GM23248 (cell line): ENCODE data around the gene RASA2. TPM values are rescaled to one million over a fixed set of nuclear protein-coding genes. Genes with fewer than 3 reads are reported as not detected.

ENCODE experiments used
- DNase-seq: peaks from one replicate; pipeline ENCODE4 v3.0.0-alpha.2; 2015
- H2AFZ ChIP-seq: fragments of 200-600 bp; sonication (generic); 2 replicates; pipeline ENCODE4 v1.6.1; 2016; ENCODE audit warnings: antibody characterized with exemption
- H3F3A ChIP-seq: fragments of 200-600 bp; sonication (generic); 2 replicates; pipeline ENCODE4 v1.6.1; 2016; ENCODE audit warnings: mild to moderate bottlenecking, antibody characterized with exemption, mixed run types; ENCODE audit not compliant: insufficient read depth
- H3K27ac ChIP-seq: fragments of 200-600 bp; sonication (generic); 2 replicates; pipeline ENCODE4 v1.5.1; 2016; ENCODE audit warnings: mild to moderate bottlenecking
- H3K27me3 ChIP-seq: fragments of 200-600 bp; sonication (generic); replicated peaks from 2 replicates; pipeline ENCODE4 v1.6.1; 2016; ENCODE audit warnings: mild to moderate bottlenecking; ENCODE audit not compliant: insufficient read depth
- H3K36me3 ChIP-seq: fragments of 200-600 bp; sonication (generic); 2 replicates; pipeline ENCODE4 v1.6.1; 2016; ENCODE audit warnings: low read depth, mild to moderate bottlenecking
- H3K4me1 ChIP-seq: fragments of 200-600 bp; sonication (generic); 2 replicates; pipeline ENCODE4 v1.6.1; 2016; ENCODE audit warnings: mild to moderate bottlenecking; ENCODE audit not compliant: insufficient read depth
- H3K4me2 ChIP-seq: fragments of 200-600 bp; sonication (generic); one replicate; pipeline ENCODE4 v1.6.1; 2016; ENCODE audit warnings: mild to moderate bottlenecking; ENCODE audit not compliant: unreplicated experiment
- H3K4me3 ChIP-seq: fragments of 200-600 bp; sonication (generic); 2 replicates; pipeline ENCODE4 v1.5.1; 2016; ENCODE audit warnings: mild to moderate bottlenecking
- H3K79me2 ChIP-seq: fragments of 200-600 bp; sonication (generic); 2 replicates; pipeline ENCODE4 v1.6.1; 2016; ENCODE audit warnings: mild to moderate bottlenecking; ENCODE audit not compliant: insufficient read depth
- H3K9ac ChIP-seq: fragments of 200-600 bp; sonication (generic); 2 replicates; pipeline ENCODE4 v1.6.1; 2016; ENCODE audit warnings: mild to moderate bottlenecking
- H3K9me2 ChIP-seq: fragments of 200-600 bp; sonication (generic); 2 replicates; pipeline ENCODE4 v1.6.1; 2016; ENCODE audit warnings: mixed run types, mild to moderate bottlenecking, moderate library complexity; ENCODE audit not compliant: insufficient read depth
- H3K9me3 ChIP-seq: fragments of 200-600 bp; sonication (generic); one replicate; pipeline ENCODE4 v1.6.1; 2017; ENCODE audit warnings: low read depth
- H4K20me1 ChIP-seq: fragments of 200-600 bp; sonication (generic); 2 replicates; pipeline ENCODE4 v1.6.0; 2016; ENCODE audit not compliant: insufficient read depth
- EZH2 ChIP-seq: fragments of 200-600 bp; sonication (generic); IDR thresholded peaks from 2 replicates; pipeline ENCODE4 v1.6.1; 2018; ENCODE audit warnings: antibody characterized with exemption, mild to moderate bottlenecking; ENCODE audit not compliant: insufficient read depth, poor library complexity, severe bottlenecking
- EZH2phosphoT487 ChIP-seq: fragments of 200-600 bp; sonication (generic); IDR thresholded peaks from 2 replicates; pipeline ENCODE4 v1.6.1; 2018; ENCODE audit warnings: antibody characterized with exemption, moderate library complexity, mild to moderate bottlenecking, low read depth; ENCODE audit not compliant: insufficient read depth
- WGBS, 2 experiments: methylation state at CpG; one replicate each; pipeline ENCODE4 v1.1.6; 2015 to 2017; ENCODE audit warnings: low lambda C conversion rate in 2 of 2, low coverage in 1 of 2; ENCODE audit errors: missing lambda C conversion rate in 2 of 2; 5-methylcytosine and 5-hydroxymethylcytosine counted together
- in situ Hi-C: fragments of 300-500 bp; cut with MboI; formaldehyde crosslinking; loops from 2 replicates; pipeline ENCODE4 v1.15.0; 2020
- polyA plus RNA-seq: library from polyadenylated mRNA; unstranded; fragments of >200 nt; fragmentation: Nextera tagmentation; extraction: Ambion mirVana; gene quantifications from 2 replicates; pipeline ENCODE4 v1.2.1, GENCODE V29; 2016
- total RNA-seq: library from RNA; depleted of rRNA; stranded (reverse); fragments of >200 nt; shearing (Covaris generic); gene quantifications from 2 replicates; pipeline ENCODE4 v1.2.3, GENCODE V29; 2014

Gene RASA2
- total and polyA plus RNA-seq, 2 experiments from 2014 or later = 16.9 to 18.8 TPM

DNA sequence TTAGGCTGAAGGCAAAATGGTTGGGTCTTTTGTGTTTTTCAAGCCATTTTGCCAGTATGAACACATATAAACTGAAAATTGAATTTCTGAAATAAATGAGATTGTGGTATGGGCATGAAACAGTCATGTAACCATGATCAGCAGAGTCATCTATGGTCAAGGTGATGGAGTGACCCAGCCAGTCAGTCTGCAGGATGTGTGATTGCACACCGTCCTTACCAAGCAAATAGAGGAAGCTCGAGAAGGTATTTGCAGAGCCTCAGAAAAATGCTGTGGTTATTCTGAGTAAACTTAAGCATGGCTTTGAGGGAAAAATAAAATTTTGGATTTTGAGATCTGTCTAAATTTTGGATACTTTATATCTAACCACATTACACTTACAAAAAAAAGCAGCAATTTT is 155.4 kb downstream of the RASA2 start:
- Histone ChIP-seq H3K4me1 (peaks cover 6% of the 10 kb centered on the region), H3K27ac (no peak overlapping the region), H3K4me2 (no peak overlapping the region), H3K9me3 (no peaks in the 10 kb centered on the region), H3K27me3 (no peaks in the 10 kb centered on the region), H2AFZ (no peak overlapping the region), H4K20me1 (no peaks in the 10 kb centered on the region), H3K36me3 (no peaks in the 10 kb centered on the region), H3K79me2 (no peaks in the 10 kb centered on the region), H3F3A (no peaks in the 10 kb centered on the region), H3K4me3 (no peak overlapping the region), H3K9me2 (no peaks in the 10 kb centered on the region), H3K9ac (no peak overlapping the region)
- in situ Hi-C loops = no loop called here
- no peak for DNase-seq
- 70 to 80% methylated on average over 2 of the region's 2 CpGs for WGBS, 2 experiments
- TF ChIP-seq EZH2phosphoT487 (no peak), EZH2 (no peak)

DNA sequence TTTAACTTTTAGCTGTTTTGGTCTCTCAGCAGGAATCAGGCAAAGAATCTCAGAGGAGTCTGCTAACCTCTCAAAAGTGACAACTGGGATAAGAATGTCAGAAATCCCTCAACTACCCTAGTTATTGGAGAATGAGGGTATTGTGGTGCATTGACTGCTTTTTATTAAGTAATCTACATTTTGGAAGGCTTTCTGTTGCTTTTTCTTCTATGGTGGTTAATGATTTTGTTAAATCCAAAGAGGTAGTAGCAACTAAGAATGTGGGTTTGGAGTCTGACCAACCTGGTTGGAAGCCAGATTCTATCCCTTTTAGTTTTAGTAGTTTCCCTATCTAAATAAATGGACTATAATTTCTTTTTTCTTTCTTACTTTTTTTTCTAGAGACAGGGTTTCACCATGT is 156.6 kb downstream of the RASA2 start:
- Histone ChIP-seq H3K4me3 (no peak overlapping the region), H3F3A (no peaks in the 10 kb centered on the region), H3K27ac (no peak overlapping the region), H3K9me3 (no peaks in the 10 kb centered on the region), H3K4me2 (no peak overlapping the region), H3K4me1 (peaks cover 6% of the 10 kb centered on the region), H3K36me3 (no peaks in the 10 kb centered on the region), H4K20me1 (no peaks in the 10 kb centered on the region), H3K27me3 (no peaks in the 10 kb centered on the region), H3K79me2 (no peaks in the 10 kb centered on the region), H3K9me2 (no peaks in the 10 kb centered on the region), H3K9ac (no peak overlapping the region), H2AFZ (no peak overlapping the region)
- TF ChIP-seq EZH2 (no peak), EZH2phosphoT487 (no peak)
- DNase-seq = peak; percentile 47
- in situ Hi-C loops = no loop called here

DNA sequence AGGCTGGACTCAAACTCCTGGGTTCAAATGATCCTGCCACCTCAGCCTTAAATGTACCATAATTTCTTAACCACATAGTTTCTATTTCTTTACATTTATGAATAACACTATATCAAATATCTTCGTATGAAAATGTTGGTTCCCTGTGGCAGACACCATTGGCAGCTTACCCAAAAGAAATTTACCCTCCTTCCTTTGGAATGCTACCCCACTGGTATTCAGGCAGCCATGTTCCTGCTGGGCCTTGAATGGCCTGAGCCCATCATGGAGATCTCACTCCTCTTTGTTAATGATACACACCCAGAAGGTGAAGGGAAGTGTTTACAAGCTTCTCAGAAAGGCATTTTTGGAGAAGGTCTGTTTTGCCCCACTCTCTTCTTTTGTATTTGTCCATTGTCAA is 157.0 kb downstream of the RASA2 start:
- H3K4me2 ChIP-seq = no peak overlapping the region
- DNase-seq = no peak
- H2AFZ ChIP-seq = no peak overlapping the region
- no peaks in the 10 kb centered on the region for H3K79me2 ChIP-seq
- no peak overlapping the region for H3K27ac ChIP-seq
- no peaks in the 10 kb centered on the region for H3K27me3 ChIP-seq
- H3K4me3 ChIP-seq = no peak overlapping the region
- H3K9ac ChIP-seq = no peak overlapping the region
- H3K9me3 ChIP-seq = no peaks in the 10 kb centered on the region
- no peaks in the 10 kb centered on the region for H3F3A ChIP-seq
- peaks cover 6% of the 10 kb centered on the region for H3K4me1 ChIP-seq
- WGBS, 2 experiments = 87 to 90% methylated on average over 1 of the region's 1 CpG
- in situ Hi-C loops = no loop called here
- TF ChIP-seq EZH2phosphoT487 = no peak
- no peak for TF ChIP-seq EZH2
- no peaks in the 10 kb centered on the region for H4K20me1 ChIP-seq
- H3K36me3 ChIP-seq = no peaks in the 10 kb centered on the region
- H3K9me2 ChIP-seq = no peaks in the 10 kb centered on the region

DNA sequence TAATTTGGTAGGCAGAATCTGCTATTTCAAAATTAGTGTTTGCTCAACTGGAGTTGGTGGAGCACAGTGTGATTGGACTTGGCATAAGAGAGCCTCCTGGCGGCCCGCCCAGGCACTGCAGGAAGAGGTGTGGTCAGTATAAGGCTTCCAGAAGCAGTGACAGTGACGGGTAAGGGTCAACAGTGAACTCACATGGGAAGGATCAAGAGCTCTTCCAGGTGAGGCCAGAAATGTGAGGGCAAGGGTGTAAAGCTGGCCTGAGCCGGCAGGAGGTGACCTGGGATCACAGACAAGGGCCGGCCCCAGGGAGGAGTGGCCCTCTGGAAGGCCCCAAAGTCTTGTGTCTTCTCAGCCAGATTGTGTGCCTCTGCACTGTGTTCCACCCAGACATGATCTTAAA is 158.1 kb downstream of the RASA2 start:
- no peak overlapping the region for H3K4me2 ChIP-seq
- H3K4me3 ChIP-seq = no peak overlapping the region
- no peaks in the 10 kb centered on the region for H3K36me3 ChIP-seq
- H3K4me1 ChIP-seq = peaks cover 6% of the 10 kb centered on the region
- 0 out of 2 replicates have a peak overlapping the region, but pooled peaks have one; percentile 39 for H2AFZ ChIP-seq
- no peak overlapping the region for H3K27ac ChIP-seq
- TF ChIP-seq EZH2 (no peak), EZH2phosphoT487 (no peak)
- in situ Hi-C loops = no loop called here
- no peaks in the 10 kb centered on the region for H4K20me1 ChIP-seq
- WGBS, 2 experiments = 15 to 16% methylated on average over 5 of the region's 5 CpGs
- no peaks in the 10 kb centered on the region for H3K79me2 ChIP-seq
- no peaks in the 10 kb centered on the region for H3K9me3 ChIP-seq
- DNase-seq = peak; percentile 83
- no peak overlapping the region for H3K9ac ChIP-seq
- no peaks in the 10 kb centered on the region for H3K27me3 ChIP-seq
- no peaks in the 10 kb centered on the region for H3K9me2 ChIP-seq
- H3F3A ChIP-seq = no peaks in the 10 kb centered on the region
